HG02884 (cell line): ENCODE measurements around the gene ZNF124.
A peak's percentile ranks its signal among the peaks of the same experiment; 100 is the strongest.
"Not testable (repeated sequence)": the region's sequence is repeated elsewhere in the genome, so short reads cannot be mapped to it uniquely, and the experiment has no call there.

Source experiments
- ATAC-seq: cut with Tn5 transposase; IDR thresholded peaks from one replicate; pipeline ENCODE4 v1.9.1; 2021; ENCODE audit warnings: mild to moderate bottlenecking, moderate library complexity; ENCODE audit not compliant: unreplicated experiment

Gene ZNF124

DNA sequence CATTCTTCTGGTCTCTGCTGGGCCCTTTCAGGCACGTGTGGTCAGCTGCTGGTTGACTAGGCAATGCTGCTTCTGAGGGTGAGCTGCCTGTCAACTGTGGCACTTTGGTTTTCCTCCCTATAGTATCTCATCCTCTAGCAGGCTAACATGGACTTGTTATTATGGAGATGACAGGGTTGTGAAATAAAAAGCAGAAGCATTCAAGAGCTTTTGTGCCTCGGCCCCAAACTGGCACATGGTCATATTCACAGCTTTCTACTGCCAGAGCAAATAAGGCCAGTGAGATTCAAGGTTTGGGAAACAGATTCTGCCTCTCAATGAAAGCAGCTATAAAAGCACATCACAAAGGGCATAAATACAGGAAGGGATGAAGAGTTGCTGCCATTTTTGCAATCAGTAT is 1.6 kb upstream of the ZNF124 start:
- no peak for ATAC-seq

DNA sequence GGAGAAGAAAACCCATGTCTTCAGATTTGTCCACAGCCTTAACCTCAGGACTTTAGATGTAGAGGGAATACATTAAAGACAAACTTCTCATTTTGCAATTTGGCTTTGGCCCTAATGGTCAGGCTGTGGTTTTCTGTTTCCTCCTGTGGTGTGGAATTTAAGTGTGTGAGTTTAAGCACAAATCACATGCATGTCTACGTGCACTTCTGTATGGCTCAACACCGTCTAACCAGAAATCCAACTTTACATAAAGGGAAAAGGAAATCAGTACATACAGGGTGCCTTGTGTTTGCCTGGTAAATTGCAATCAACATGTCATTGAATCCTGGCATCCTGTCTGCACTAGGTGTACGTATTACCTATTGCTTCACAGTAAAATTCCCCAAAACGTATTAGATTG is 1.2 kb upstream of the ZNF124 start:
- no peak for ATAC-seq

DNA sequence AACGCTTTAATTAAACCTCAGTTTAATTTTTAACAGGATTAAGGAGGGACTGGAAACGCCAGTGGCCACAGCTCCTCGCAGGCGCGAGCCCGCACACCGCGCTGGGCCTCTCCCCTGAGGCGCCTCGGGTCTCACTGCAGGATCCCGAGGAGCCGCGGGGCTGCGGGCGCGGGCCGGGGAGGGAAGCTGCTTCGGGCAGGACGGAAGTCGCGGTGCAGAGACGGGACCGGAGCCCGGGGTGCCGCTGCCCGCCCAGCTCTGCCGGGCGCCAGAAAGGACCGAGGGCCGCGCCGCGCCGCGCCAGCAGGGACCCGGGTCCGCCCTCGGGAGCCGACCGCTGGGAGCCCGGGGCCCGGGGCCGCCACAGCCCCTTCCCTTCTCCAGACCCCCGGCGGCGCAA is 377 bp downstream of the ZNF124 start:
- ATAC-seq = peak; percentile 35

DNA sequence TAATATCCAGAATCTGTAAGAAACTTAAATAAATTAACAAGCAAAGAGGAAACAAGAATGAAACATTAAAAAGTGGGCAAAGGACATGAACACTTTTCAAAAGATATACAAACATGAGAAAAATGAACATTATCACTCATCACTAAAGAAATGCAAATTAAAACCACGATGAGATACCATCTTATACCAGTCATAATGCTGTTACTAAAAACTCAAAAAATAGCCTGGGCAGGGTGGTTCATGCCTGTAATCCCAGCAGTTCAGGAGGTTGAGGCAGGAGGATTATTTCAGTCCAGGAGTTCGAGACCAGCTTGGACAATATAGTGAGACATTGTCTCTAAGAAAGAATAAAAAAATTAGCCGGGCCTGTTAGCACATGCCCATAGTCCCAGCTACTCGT is 6.1 kb downstream of the ZNF124 start:
- ATAC-seq = no peak

GRCh38 chr1:247164694-247165093 is 7.1 kb downstream of the ZNF124 start:
- ATAC-seq = no peak

GRCh38 chr1:247156787-247157232 is 15.0 kb downstream of the ZNF124 start:
- ATAC-seq = no peak

GRCh38 chr1:247147781-247148180 is 24.0 kb downstream of the ZNF124 start:
- ATAC-seq = no peak

DNA sequence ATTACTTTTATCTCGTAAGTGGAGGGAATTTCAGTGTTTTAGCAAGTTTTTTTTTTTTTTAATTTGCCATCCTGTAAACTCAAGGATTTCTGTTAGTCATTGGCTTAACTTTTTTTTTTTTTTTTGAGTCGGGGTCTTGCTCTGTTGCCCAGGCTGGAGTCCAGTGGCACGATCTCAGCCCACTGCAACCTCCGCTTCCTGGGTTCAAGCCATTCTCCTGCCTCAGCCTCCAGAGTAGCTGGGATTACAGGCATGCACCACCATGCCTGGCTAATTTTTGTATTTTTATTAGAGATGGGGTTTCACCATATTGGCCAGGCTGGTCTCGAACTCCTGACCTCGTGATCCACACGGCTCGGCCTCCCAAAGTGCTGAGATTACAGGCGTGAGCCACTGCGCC is 24.7 kb downstream of the ZNF124 start:
- not testable (repeated sequence) for ATAC-seq

DNA sequence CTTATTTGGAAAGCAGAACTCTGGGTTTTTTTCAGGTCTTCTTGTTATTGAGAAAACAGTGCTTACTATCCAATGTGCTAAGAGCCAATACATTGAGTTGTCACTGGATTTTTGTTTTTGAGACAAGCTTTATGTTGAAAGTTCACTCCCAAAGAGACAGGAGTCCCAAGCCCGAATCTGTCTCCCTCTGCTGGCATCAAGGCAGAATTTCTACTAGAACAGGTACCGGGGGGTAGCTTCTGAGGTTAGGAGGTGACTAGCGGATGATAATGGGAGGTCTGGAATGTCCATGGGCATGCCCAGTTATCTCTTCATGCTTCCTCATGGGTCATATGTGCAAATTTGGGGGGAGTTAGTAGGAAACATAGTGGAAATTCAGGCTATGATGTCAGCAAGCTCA is 25.1 kb downstream of the ZNF124 start:
- no peak for ATAC-seq

DNA sequence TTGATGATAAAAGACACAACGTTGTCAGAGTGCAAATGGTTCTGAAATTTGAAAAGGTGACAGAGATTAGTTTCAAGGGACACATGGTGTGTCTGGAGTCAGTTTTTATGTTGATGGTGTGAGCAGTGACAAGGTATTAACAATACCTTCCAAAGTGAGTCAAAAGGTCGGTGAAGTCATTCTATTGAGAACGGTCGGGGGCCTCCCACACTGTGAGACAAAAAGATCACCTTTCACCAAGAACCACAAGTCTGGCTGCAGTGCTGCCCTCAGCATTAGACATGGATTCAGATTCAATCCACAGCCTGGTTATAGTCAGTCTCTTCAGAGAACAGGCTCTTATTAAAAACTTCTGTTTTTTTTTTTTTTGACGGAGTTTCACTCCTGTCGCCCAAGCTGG is 26.5 kb downstream of the ZNF124 start:
- no peak for ATAC-seq

DNA sequence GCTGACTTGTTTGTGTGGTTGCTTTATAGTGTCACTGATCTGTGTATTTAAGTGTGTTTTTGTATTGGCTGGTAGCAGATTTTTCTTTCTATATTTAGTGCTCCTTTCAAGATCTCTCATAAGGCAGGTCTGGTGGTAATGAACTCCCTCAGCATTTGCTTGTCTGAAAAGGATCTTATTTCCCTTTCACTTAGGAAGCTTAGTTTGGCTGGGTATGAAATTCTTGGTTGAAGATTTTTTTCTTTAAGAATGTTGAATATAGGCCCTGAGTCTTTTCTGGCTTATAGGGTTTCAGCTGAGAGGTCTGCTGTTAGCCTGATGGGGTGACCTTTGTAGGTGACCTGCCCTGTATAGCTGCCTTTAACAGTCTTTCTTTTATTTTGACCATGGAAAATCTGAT is 32.3 kb downstream of the ZNF124 start:
- not testable (repeated sequence) for ATAC-seq

DNA sequence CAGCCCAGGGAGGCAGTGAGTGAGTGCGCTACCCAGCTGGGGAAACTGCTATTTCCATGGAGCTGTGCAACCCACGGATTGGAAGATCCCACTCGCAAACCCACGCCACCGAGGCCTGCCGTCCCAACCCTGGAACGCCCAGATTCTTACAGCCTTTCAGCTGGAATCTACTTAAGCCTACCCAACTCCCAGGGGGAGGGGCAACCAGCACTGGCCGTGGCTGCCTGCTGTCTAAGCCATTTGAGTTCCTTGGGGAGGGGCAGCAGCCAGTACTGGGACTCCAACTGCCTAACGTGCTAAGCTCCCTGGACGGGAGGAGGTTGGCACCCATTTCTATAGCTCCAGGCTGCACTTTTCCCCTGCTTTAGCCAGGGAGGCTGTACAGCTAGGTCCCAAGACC is 40.6 kb downstream of the ZNF124 start:
- no peak for ATAC-seq

GRCh38 chr1:247127519-247128282 is 44.1 kb downstream of the ZNF124 start:
- ATAC-seq = not testable (repeated sequence)

DNA sequence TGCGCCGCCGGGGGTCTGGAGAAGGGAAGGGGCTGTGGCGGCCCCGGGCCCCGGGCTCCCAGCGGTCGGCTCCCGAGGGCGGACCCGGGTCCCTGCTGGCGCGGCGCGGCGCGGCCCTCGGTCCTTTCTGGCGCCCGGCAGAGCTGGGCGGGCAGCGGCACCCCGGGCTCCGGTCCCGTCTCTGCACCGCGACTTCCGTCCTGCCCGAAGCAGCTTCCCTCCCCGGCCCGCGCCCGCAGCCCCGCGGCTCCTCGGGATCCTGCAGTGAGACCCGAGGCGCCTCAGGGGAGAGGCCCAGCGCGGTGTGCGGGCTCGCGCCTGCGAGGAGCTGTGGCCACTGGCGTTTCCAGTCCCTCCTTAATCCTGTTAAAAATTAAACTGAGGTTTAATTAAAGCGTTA is 45.2 kb downstream of the ZNF124 start:
- ATAC-seq = peak; percentile 52

DNA sequence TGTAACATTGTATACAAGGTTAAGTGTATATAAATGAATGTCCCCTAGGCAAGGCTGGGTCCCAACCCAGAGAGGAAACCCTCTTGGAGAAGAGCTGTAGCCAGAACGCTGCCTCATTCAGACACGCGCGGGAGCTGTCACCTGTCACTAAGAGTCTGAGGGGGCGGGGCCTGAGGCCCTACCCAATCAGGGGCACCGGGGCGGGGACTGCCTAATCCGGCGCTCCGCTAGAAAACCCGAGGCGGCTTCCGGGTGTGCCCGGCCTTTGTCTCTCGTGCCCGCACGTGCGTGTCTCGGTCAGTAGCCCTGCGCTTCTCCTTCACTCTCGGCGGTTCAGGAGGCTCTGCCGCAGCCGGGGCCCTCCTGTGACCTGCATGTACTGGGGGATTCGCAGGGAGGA is 45.7 kb downstream of the ZNF124 start:
- peak; percentile 98 for ATAC-seq

DNA sequence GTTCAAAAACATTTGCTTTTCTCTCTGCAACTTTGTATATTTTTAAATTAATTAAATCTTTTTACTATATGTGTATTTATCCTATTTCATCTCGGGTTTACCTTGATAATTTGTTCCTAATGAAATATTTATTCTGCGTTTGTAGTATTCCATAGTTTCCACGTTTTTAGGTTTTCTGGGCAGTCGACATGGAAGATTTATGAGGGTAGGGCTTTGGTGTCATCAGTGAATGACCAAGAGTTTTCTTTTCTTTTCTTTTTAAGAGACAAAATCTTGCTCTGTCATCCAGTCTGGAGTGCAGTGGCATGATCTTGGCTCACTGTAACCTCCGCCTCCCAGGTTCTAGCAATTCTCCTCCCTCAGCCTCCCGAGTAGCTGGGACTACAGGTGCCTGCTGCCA is 50.4 kb downstream of the ZNF124 start:
- ATAC-seq = no peak

- ATAC-seq = not testable (repeated sequence)
Measured at GRCh38 chr1:247120408-247120668, 51.5 kb downstream of the ZNF124 start.

GRCh38 chr1:247119600-247120407 is 52.0 kb downstream of the ZNF124 start:
- ATAC-seq = no peak

GRCh38 chr1:247118946-247119446 is 52.8 kb downstream of the ZNF124 start:
- no peak for ATAC-seq

GRCh38 chr1:247115545-247115944 is 56.3 kb downstream of the ZNF124 start:
- no peak for ATAC-seq

GRCh38 chr1:247115141-247115510 is 56.7 kb downstream of the ZNF124 start:
- ATAC-seq = no peak
